HCT116 (cell line): ENCODE measurements around the gene FAM53B. TPM values are rescaled to one million over a fixed set of nuclear protein-coding genes. Genes with fewer than 3 reads are reported as not detected.

ENCODE experiments used
- ATAC-seq: fragments of 200-7000 bp; cut with Tn5 transposase; 2 replicates; pipeline ENCODE4 v1.9.1; 2020; ENCODE audit warnings: mild to moderate bottlenecking, moderate library complexity
- BruUV-seq: library from RNA; stranded (reverse); fragments of 400-500 nt; replicated peaks from 2 replicates; lab custom pipeline; 2021; lab: Mats Ljungman, UMichigan
- CTCF ChIA-PET: fragments of 300-600 bp; sonication (Branson Sonifier 250); formaldehyde crosslinking; loops from one replicate; lab custom pipeline; 2021; ENCODE audit warnings: antibody characterized with exemption; lab: Charles Lee
- POLR2A ChIA-PET: fragments of 300-600, 350-600 bp; sonication (Branson Sonifier 250); formaldehyde crosslinking; loops from one replicate; lab custom pipeline; 2021; ENCODE audit warnings: antibody characterized with exemption; lab: Charles Lee
- RAD21 ChIA-PET, 2 experiments: fragments of 300-600 bp; sonication (Branson Sonifier 250); formaldehyde crosslinking; loops; one replicate each; lab custom pipeline; 2023; ENCODE audit warnings: low total read pairs in 2 of 2; ENCODE audit not compliant: uncharacterized antibody in 2 of 2, unreplicated experiment in 2 of 2, low non-redundant PET in 1 of 2; lab: Charles Lee
- DNase-seq: peaks from one replicate; pipeline ENCODE4 v3.0.0-alpha.2; 2010; ENCODE audit warnings: low read depth, low spot score
- H2AFZ ChIP-seq: fragments of 200-600 bp; shearing (Covaris generic), sonication (generic); 2 replicates; pipeline ENCODE4 v1.6.1; 2017; ENCODE audit warnings: low read depth, mixed run types, mixed read lengths, antibody characterized with exemption, low read length; ENCODE audit not compliant: poor library complexity, severe bottlenecking
- H3K27ac ChIP-seq: 2 replicates; pipeline ENCODE4 v1.5.1; 2012; ENCODE audit warnings: low read depth, low read length
- H3K27me3 ChIP-seq: fragments of 200-600 bp; sonication (generic); 2 replicates; pipeline ENCODE4 v1.6.1; 2016; ENCODE audit warnings: mixed run types, low read length, mixed read lengths; ENCODE audit not compliant: insufficient read depth
- H3K36me3 ChIP-seq, 2 experiments: fragments of 200-500 bp in 1 of 2; fragments of 200-600 bp in 1 of 2; sonication (Bioruptor generic) in 1 of 2; sonication (generic) in 1 of 2; 2 replicates each; pipeline versions ENCODE4 v1.5.1 to v1.6.1; 2014 to 2016; ENCODE audit warnings: low read length in 2 of 2, inconsistent platforms in 1 of 2, mixed read lengths in 1 of 2, mixed run types in 1 of 2; ENCODE audit not compliant: insufficient read depth in 2 of 2, control insufficient read depth in 1 of 2
- H3K4me1 ChIP-seq, 2 experiments: fragments of 200-600 bp in 1 of 2; sonication (generic) in 1 of 2; 2 replicates each; pipeline versions ENCODE4 v1.5.1 to v1.6.1; 2012 to 2017; ENCODE audit warnings: low read length in 2 of 2, inconsistent platforms in 1 of 2, mild to moderate bottlenecking in 1 of 2, mixed read lengths in 1 of 2, mixed run types in 1 of 2, moderate library complexity in 1 of 2; ENCODE audit not compliant: insufficient read depth in 2 of 2, control insufficient read depth in 1 of 2
- H3K4me2 ChIP-seq: fragments of 200-600 bp; sonication (generic); 2 replicates; pipeline ENCODE4 v1.6.1; 2017; ENCODE audit warnings: mixed run types, low read length, mixed read lengths
- H3K4me3 ChIP-seq, 2 experiments: fragments of 200-600 bp in 1 of 2; sonication (generic) in 1 of 2; replicated peaks in 1 of 2; 2 replicates each; pipeline ENCODE4 v1.5.1; 2011 to 2016; ENCODE audit warnings: low read length in 2 of 2, control low read depth in 1 of 2, low read depth in 1 of 2, mild to moderate bottlenecking in 1 of 2, mixed read lengths in 1 of 2, mixed run types in 1 of 2
- H3K79me2 ChIP-seq: fragments of 200-600 bp; sonication (generic); 2 replicates; pipeline ENCODE4 v1.6.1; 2017; ENCODE audit warnings: mild to moderate bottlenecking, mixed run types, low read length, moderate library complexity, mixed read lengths; ENCODE audit not compliant: insufficient read depth
- H3K9ac ChIP-seq: fragments of 200-600 bp; sonication (generic); 2 replicates; pipeline ENCODE4 v1.6.1; 2016; ENCODE audit warnings: low read length, mixed read lengths
- H3K9me2 ChIP-seq: fragments of 200-600 bp; sonication (generic), shearing (Covaris generic); 2 replicates; pipeline ENCODE4 v1.6.1; 2017; ENCODE audit warnings: mixed run types, mild to moderate bottlenecking, moderate library complexity; ENCODE audit not compliant: insufficient read depth
- H3K9me3 ChIP-seq, 2 experiments: fragments of 200-500 bp in 1 of 2; fragments of 200-600 bp in 1 of 2; sonication (Bioruptor generic) in 1 of 2; sonication (generic) in 1 of 2; 2 replicates each; pipeline ENCODE4 v1.6.1; 2014 to 2017; ENCODE audit warnings: low read length in 2 of 2, mixed read lengths in 2 of 2, inconsistent platforms in 1 of 2, low read depth in 1 of 2, mild to moderate bottlenecking in 1 of 2, mixed run types in 1 of 2, moderate library complexity in 1 of 2; ENCODE audit not compliant: control insufficient read depth in 1 of 2, insufficient read depth in 1 of 2
- H4K20me1 ChIP-seq: fragments of 200-600 bp; sonication (generic), shearing (Covaris generic); 2 replicates; pipeline ENCODE4 v1.6.1; 2017; ENCODE audit warnings: mixed run types, mild to moderate bottlenecking, moderate library complexity; ENCODE audit not compliant: insufficient read depth
- CBX3 ChIP-seq: IDR thresholded peaks from 2 replicates; pipeline ENCODE4 v1.6.1; 2012; ENCODE audit warnings: low read depth
- EZH2phosphoT487 ChIP-seq: fragments of 200-600 bp; IDR thresholded peaks from 2 replicates; pipeline ENCODE4 v1.6.1; 2018; ENCODE audit warnings: antibody characterized with exemption, borderline replicate concordance
- JUND ChIP-seq: IDR thresholded peaks from 2 replicates; pipeline ENCODE4 v1.6.1; 2012
- RAD21 ChIP-seq: IDR thresholded peaks from 2 replicates; pipeline ENCODE4 v1.6.1; 2012; ENCODE audit warnings: low read depth, mild to moderate bottlenecking
- SP1 ChIP-seq: IDR thresholded peaks from 2 replicates; pipeline ENCODE4 v1.6.1; 2012; ENCODE audit warnings: low read depth
- SRF ChIP-seq: IDR thresholded peaks from 2 replicates; pipeline ENCODE4 v1.6.1; 2012; ENCODE audit warnings: low read depth
- ZNF274 ChIP-seq: fragments of 200-500 bp; sonication (Bioruptor generic); IDR thresholded peaks from 2 replicates; pipeline ENCODE4 v1.6.1; 2014; ENCODE audit warnings: mild to moderate bottlenecking, low read depth, low read length, inconsistent platforms
- intact Hi-C: fragments of 100-400 bp; cut with micrococcal nuclease; formaldehyde crosslinking; loops from 2 replicates; pipeline ENCODE4 v1.10.0; 2022
- total RNA-seq: library from RNA; stranded (reverse); gene quantifications from one replicate; pipeline ENCODE4 v1.2.1, GENCODE V29; 2021; ENCODE audit not compliant: unreplicated experiment
- TF ChIP-seq, protein P1 (sequence below): IDR thresholded peaks from 2 replicates; pipeline ENCODE4 v1.6.1; 2012

The FAM53B gene
- total RNA-seq, 1 experiment from 2014 or later = 19.6 TPM

GRCh38 chr10:124656113-124656490 lies 88.1 kb downstream of the FAM53B start:
- H3K4me2 ChIP-seq = no peak overlapping the region
- H3K9me2 ChIP-seq = no peaks in the 10 kb centered on the region
- no peaks in the 10 kb centered on the region for H3K9me3 ChIP-seq
- 0 out of 4 replicates have a peak, but pooled peaks cover 0 to 3% of the 10 kb centered on the region in 2 experiments for H3K4me1 ChIP-seq
- H2AFZ ChIP-seq = no peak overlapping the region
- intact Hi-C loops = no loop called here
- ChIA-PET RAD21 (no interaction called here), POLR2A (no interaction called here), CTCF (no interaction called here)
- BruUV-seq = no TSS peak
- H3K36me3 ChIP-seq = no peaks in the 10 kb centered on the region
- ATAC-seq (no peak), DNase-seq (no peak)
- no peak overlapping the region for H3K9ac ChIP-seq
- no peaks in the 10 kb centered on the region for H4K20me1 ChIP-seq
- H3K27me3 ChIP-seq = no peaks in the 10 kb centered on the region
- H3K4me3 ChIP-seq = no peak overlapping the region
- no peak overlapping the region for H3K27ac ChIP-seq
- TF ChIP-seq SP1 (no peak), CBX3 (no peak), EZH2phosphoT487 (no peak)
- H3K79me2 ChIP-seq = no peaks in the 10 kb centered on the region; the same call in 1 of the 2 replicates

- TF ChIP-seq CBX3 (no peak), RAD21 (no peak), ZNF274 (no peak), SRF (no peak), JUND (no peak)
- TF ChIP-seq, protein P1, sequence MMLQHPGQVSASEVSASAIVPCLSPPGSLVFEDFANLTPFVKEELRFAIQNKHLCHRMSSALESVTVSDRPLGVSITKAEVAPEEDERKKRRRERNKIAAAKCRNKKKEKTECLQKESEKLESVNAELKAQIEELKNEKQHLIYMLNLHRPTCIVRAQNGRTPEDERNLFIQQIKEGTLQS = no peak
- TF ChIP-seq, all 23 proteins: peak for 0
- H3K4me3 ChIP-seq = no peak overlapping the region
- RAD21 ChIA-PET = no interaction called here
- no peaks in the 10 kb centered on the region for H4K20me1 ChIP-seq
- H3K9me3 ChIP-seq = no peaks in the 10 kb centered on the region
- BruUV-seq = no TSS peak
- no peak overlapping the region for H2AFZ ChIP-seq
- intact Hi-C loops = no loop called here
- no peak overlapping the region for H3K9ac ChIP-seq
- H3K27ac ChIP-seq = no peak overlapping the region
- DNase-seq (no peak), ATAC-seq (no peak)
- 0 out of 4 replicates have a peak, but pooled peaks cover 0 to 3% of the 10 kb centered on the region in 2 experiments for H3K4me1 ChIP-seq
- no peaks in the 10 kb centered on the region; the same call in 1 of the 2 replicates for H3K79me2 ChIP-seq
- no peak overlapping the region for H3K4me2 ChIP-seq
- CTCF ChIA-PET = no interaction called here
- H3K27me3 ChIP-seq = no peaks in the 10 kb centered on the region
- no peaks in the 10 kb centered on the region for H3K9me2 ChIP-seq
- POLR2A ChIA-PET = no interaction called here
- H3K36me3 ChIP-seq = no peaks in the 10 kb centered on the region
These were observed 88.7 kb downstream of the FAM53B start for GRCh38 chr10:124655191-124656112.
